IMR-90 (cell line): ENCODE results near the gene CD244. TPM values are rescaled to one million over a fixed set of nuclear protein-coding genes. Genes with fewer than 3 reads are reported as not detected.

ENCODE experiments used
- ATAC-seq: fragments of 200-7000 bp; cut with Tn5 transposase; 2 replicates; pipeline ENCODE4 v1.9.1; 2020; ENCODE audit warnings: low read depth, mild to moderate bottlenecking, moderate library complexity
- BruUV-seq: library from RNA; stranded (reverse); fragments of 400-500 nt; replicated peaks from 2 replicates; lab custom pipeline; 2021; lab: Mats Ljungman, UMichigan
- CTCF ChIA-PET: fragments of 300-600 bp; formaldehyde crosslinking; extraction: SDS; loops from one replicate; lab custom pipeline; 2021; ENCODE audit warnings: antibody characterized with exemption; lab: Yijun Ruan, JAX
- POLR2A ChIA-PET: fragments of 300-600 bp; sonication (Branson Sonifier 250); formaldehyde crosslinking; loops from one replicate; lab custom pipeline; 2022; ENCODE audit warnings: antibody characterized with exemption; ENCODE audit not compliant: unreplicated experiment; lab: Charles Lee
- DNase-seq: peaks from one replicate; pipeline ENCODE4 v3.0.0; 2013
- H2AFZ ChIP-seq: replicated peaks from 2 replicates; pipeline ENCODE3; 2013; ENCODE audit warnings: low read length, mild to moderate bottlenecking; ENCODE audit not compliant: poor library complexity
- H2AK5ac ChIP-seq: 2 replicates; pipeline ENCODE4 v1.6.1; 2013; ENCODE audit warnings: low read depth, low read length, inconsistent platforms
- H2AK9ac ChIP-seq: replicated peaks from 2 replicates; pipeline ENCODE3; 2013; ENCODE audit warnings: mild to moderate bottlenecking, low read depth, low read length, moderate library complexity; ENCODE audit not compliant: poor library complexity
- H2BK120ac ChIP-seq: 2 replicates; pipeline ENCODE4 v1.6.1; 2013; ENCODE audit warnings: low read depth, low read length, inconsistent platforms
- H2BK15ac ChIP-seq: 3 replicates; pipeline ENCODE4 v1.6.1; 2013; ENCODE audit warnings: low read depth, low read length, inconsistent platforms
- H2BK20ac ChIP-seq: 2 replicates; pipeline ENCODE4 v1.6.1; 2013; ENCODE audit warnings: low read depth, mild to moderate bottlenecking, inconsistent platforms, low read length, moderate library complexity
- H2BK5ac ChIP-seq: 2 replicates; pipeline ENCODE4 v1.6.1; 2013; ENCODE audit warnings: mild to moderate bottlenecking, low read depth, low read length, inconsistent platforms; ENCODE audit not compliant: poor library complexity, severe bottlenecking
- H3K14ac ChIP-seq: replicated peaks from 2 replicates; pipeline ENCODE4 v1.6.1; 2013; ENCODE audit warnings: low read depth, low read length, inconsistent platforms
- H3K18ac ChIP-seq: 2 replicates; pipeline ENCODE4 v1.6.1; 2013; ENCODE audit warnings: low read depth, low read length, control low read depth
- H3K23ac ChIP-seq: 2 replicates; pipeline ENCODE4 v1.6.1; 2013; ENCODE audit warnings: low read depth, low read length, inconsistent platforms
- H3K27ac ChIP-seq: 2 replicates; pipeline ENCODE4 v1.5.1; 2013; ENCODE audit warnings: mild to moderate bottlenecking, control low read depth, low read length; ENCODE audit not compliant: insufficient read depth
- H3K27me3 ChIP-seq: 2 replicates; pipeline ENCODE4 v1.6.1; 2013; ENCODE audit warnings: low read length; ENCODE audit not compliant: control insufficient read depth, insufficient read depth
- H3K36me3 ChIP-seq: 2 replicates; pipeline ENCODE4 v1.6.1; 2013; ENCODE audit warnings: low read length, mixed read lengths; ENCODE audit not compliant: control insufficient read depth, insufficient read depth
- H3K4ac ChIP-seq: 2 replicates; pipeline ENCODE4 v1.6.1; 2013; ENCODE audit warnings: low read depth, low read length, inconsistent platforms
- H3K4me1 ChIP-seq: 2 replicates; pipeline ENCODE4 v1.6.1; 2013; ENCODE audit warnings: low read length, mixed read lengths; ENCODE audit not compliant: control insufficient read depth, insufficient read depth
- H3K4me2 ChIP-seq: 2 replicates; pipeline ENCODE4 v1.6.1; 2013; ENCODE audit warnings: low read depth, mild to moderate bottlenecking, control low read depth, low read length, moderate library complexity
- H3K4me3 ChIP-seq: 2 replicates; pipeline ENCODE4 v1.5.1; 2013; ENCODE audit warnings: low read depth, mild to moderate bottlenecking, control low read depth, low read length, moderate library complexity; ENCODE audit not compliant: insufficient read depth
- H3K56ac ChIP-seq: 2 replicates; pipeline ENCODE4 v1.6.1; 2013; ENCODE audit warnings: low read length, inconsistent platforms; ENCODE audit not compliant: insufficient read depth; ENCODE audit errors: extremely low read depth
- H3K79me1 ChIP-seq, 2 experiments: 2 replicates each; pipeline ENCODE4 v1.6.1; 2013; ENCODE audit warnings: low read length in 2 of 2, inconsistent platforms in 1 of 2, low read depth in 1 of 2
- H3K9ac ChIP-seq: 2 replicates; pipeline ENCODE4 v1.6.1; 2013; ENCODE audit warnings: low read depth, low read length, control low read depth
- H3K9me1 ChIP-seq: 2 replicates; pipeline ENCODE4 v1.6.1; 2013; ENCODE audit warnings: low read length, inconsistent platforms; ENCODE audit not compliant: insufficient read depth
- H3K9me3 ChIP-seq: 2 replicates; pipeline ENCODE4 v1.6.1; 2013; ENCODE audit warnings: low read length; ENCODE audit not compliant: control insufficient read depth, insufficient read depth
- H4K20me1 ChIP-seq: 2 replicates; pipeline ENCODE4 v1.6.1; 2013; ENCODE audit warnings: low read length, inconsistent platforms; ENCODE audit not compliant: insufficient read depth
- H4K5ac ChIP-seq: 2 replicates; pipeline ENCODE4 v1.6.1; 2013; ENCODE audit warnings: mild to moderate bottlenecking, low read depth, low read length, control low read depth
- H4K8ac ChIP-seq, 2 experiments: 2 replicates each; pipeline ENCODE4 v1.6.1; 2013; ENCODE audit warnings: low read depth in 2 of 2, low read length in 2 of 2, control low read depth in 1 of 2, inconsistent platforms in 1 of 2
- H4K91ac ChIP-seq: 2 replicates; pipeline ENCODE4 v1.6.1; 2013; ENCODE audit warnings: low read depth, low read length, inconsistent platforms; ENCODE audit not compliant: insufficient read depth
- SMC3 ChIP-seq: fragments of 150-350 bp; IDR thresholded peaks from 2 replicates; pipeline ENCODE4 v1.6.1; 2016; ENCODE audit warnings: low read depth, mild to moderate bottlenecking, antibody characterized with exemption, low read length, moderate library complexity
- WGBS, 2 experiments: methylation state at CpG; one replicate each; pipeline versions ENCODE4 v1.1.5 to v1.1.7; 2013; ENCODE audit warnings: missing lambda C conversion rate in 2 of 2; ENCODE audit not compliant: insufficient read length in 1 of 2; ENCODE audit errors: extremely low coverage in 2 of 2; 5-methylcytosine and 5-hydroxymethylcytosine counted together
- dilution Hi-C: fragments of 300-500 bp; cut with HindIII; formaldehyde crosslinking; loops from one replicate; pipeline ENCODE4 v1.14.3; 2018; ENCODE audit warnings: low sequenced_read_pairs; ENCODE audit not compliant: unreplicated experiment
- in situ Hi-C: fragments of 300-500 bp; cut with MboI; formaldehyde crosslinking; loops from 3 replicates; pipeline ENCODE4 v1.14.3; 2019; ENCODE audit warnings: low sequenced_read_pairs, inconsistent platforms, mixed read lengths
- intact Hi-C: fragments of 100-400 bp; cut with micrococcal nuclease; formaldehyde crosslinking; loops from 2 replicates; pipeline ENCODE4 v1.10.0; 2022
- polyA plus RNA-seq, 3 experiments: library from polyadenylated mRNA; depleted of rRNA; stranded (reverse); fragments of >200 nt; gene quantifications; 2 replicates each; pipeline ENCODE4 v1.2.3, GENCODE V29; 2012; ENCODE audit warnings: low replicate concordance in 1 of 3
- total RNA-seq: library from RNA; depleted of rRNA; stranded (reverse); fragments of >200 nt; gene quantifications from 2 replicates; pipeline ENCODE4 v1.2.3, GENCODE V29; 2012

CD244 gene
- total and polyA plus RNA-seq, 2 of the 4 experiments (the other 2 are of a cell fraction): not detected

GRCh38 chr1:160818207-160818937 is 44.3 kb downstream of the CD244 start:
- H4K20me1 ChIP-seq: no peaks in the 10 kb centered on the region
- no CpG with 5 or more reads among the region's 9 CpGs for WGBS, 2 experiments
- in situ Hi-C loops: no loop called here
- no peak overlapping the region for H3K9ac ChIP-seq
- no peaks in the 10 kb centered on the region for H3K79me1 ChIP-seq
- ChIA-PET CTCF (no interaction called here), POLR2A (no interaction called here)
- no peak overlapping the region for H3K18ac ChIP-seq
- no peak overlapping the region for H2BK5ac ChIP-seq
- dilution Hi-C loops: no loop called here
- H3K4ac ChIP-seq: no peak overlapping the region
- H3K36me3 ChIP-seq: no peaks in the 10 kb centered on the region
- H3K14ac ChIP-seq: no peak overlapping the region
- no peak overlapping the region for H4K91ac ChIP-seq
- H2AK9ac ChIP-seq: no peak overlapping the region
- no peak for ATAC-seq
- no peak for DNase-seq
- no peak overlapping the region for H2BK120ac ChIP-seq
- H3K4me1 ChIP-seq: no peaks in the 10 kb centered on the region
- no peak overlapping the region for H2BK15ac ChIP-seq
- TF ChIP-seq SMC3: no peak
- intact Hi-C loops: no loop called here
- no peak overlapping the region for H3K4me3 ChIP-seq
- no peak overlapping the region for H3K4me2 ChIP-seq
- H3K27ac ChIP-seq: no peak overlapping the region
- no peak overlapping the region for H2BK20ac ChIP-seq
- no peaks in the 10 kb centered on the region for H3K9me1 ChIP-seq
- no peak overlapping the region for H4K8ac ChIP-seq
- no TSS peak for BruUV-seq
- no peak overlapping the region for H3K56ac ChIP-seq
- no peak overlapping the region for H2AK5ac ChIP-seq
- H3K23ac ChIP-seq: no peak overlapping the region
- no peak overlapping the region for H2AFZ ChIP-seq
- H4K5ac ChIP-seq: no peak overlapping the region
- H3K27me3 ChIP-seq: no peaks in the 10 kb centered on the region
- H3K9me3 ChIP-seq: no peaks in the 10 kb centered on the region
